SK-N-SH treated with all-trans-retinoic acid at 6 μM for 48 hours (cell line): ENCODE data around the gene RND3.

Source experiments
- BACH2 ChIP-seq: fragments of 250-450 bp; sonication (Bioruptor Pico); IDR thresholded peaks from 2 replicates; pipeline ENCODE4 v1.9.0; 2021; ENCODE audit warnings: mild to moderate bottlenecking, borderline replicate concordance
- CREB5 ChIP-seq: fragments of 250-450 bp; sonication (Bioruptor Pico); IDR thresholded peaks from 2 replicates; pipeline ENCODE4 v1.5.1; 2020; ENCODE audit warnings: low read depth, mild to moderate bottlenecking, moderate library complexity
- ESRRG ChIP-seq: fragments of 250-450 bp; sonication (Bioruptor Pico); IDR thresholded peaks from 2 replicates; pipeline ENCODE4 v1.6.1; 2021; ENCODE audit warnings: mild to moderate bottlenecking
- POU6F1 ChIP-seq: fragments of 250-450 bp; sonication (Bioruptor Pico); IDR thresholded peaks from 2 replicates; pipeline ENCODE4 v1.8.0; 2021; ENCODE audit warnings: low read depth, mild to moderate bottlenecking, moderate library complexity, borderline replicate concordance
- PPARA ChIP-seq: fragments of 250-450 bp; sonication (Bioruptor Pico); IDR thresholded peaks from 2 replicates; pipeline ENCODE4 v1.5.0; 2020; ENCODE audit warnings: mild to moderate bottlenecking, borderline replicate concordance
- ZNF70 ChIP-seq: fragments of 450-650 bp; formaldehyde crosslinking; IDR thresholded peaks from 2 replicates; pipeline ENCODE4 v1.5.0; 2020; ENCODE audit warnings: mild to moderate bottlenecking, moderate library complexity

- no peak for TF ChIP-seq PPARA (CRISPR knock-in tag)
- TF ChIP-seq ZNF70 (CRISPR knock-in tag): no peak
- no peak for TF ChIP-seq BACH2 (CRISPR knock-in tag)
- TF ChIP-seq ESRRG: no peak
- no peak for TF ChIP-seq POU6F1 (CRISPR knock-in tag)
- TF ChIP-seq CREB5 (CRISPR knock-in tag): no peak
Observed at GRCh38 chr2:150505178-150505577, 17.7 kb upstream of the RND3 start.
